ENCODE results near the gene CHST13.

CHST13 gene

DNA sequence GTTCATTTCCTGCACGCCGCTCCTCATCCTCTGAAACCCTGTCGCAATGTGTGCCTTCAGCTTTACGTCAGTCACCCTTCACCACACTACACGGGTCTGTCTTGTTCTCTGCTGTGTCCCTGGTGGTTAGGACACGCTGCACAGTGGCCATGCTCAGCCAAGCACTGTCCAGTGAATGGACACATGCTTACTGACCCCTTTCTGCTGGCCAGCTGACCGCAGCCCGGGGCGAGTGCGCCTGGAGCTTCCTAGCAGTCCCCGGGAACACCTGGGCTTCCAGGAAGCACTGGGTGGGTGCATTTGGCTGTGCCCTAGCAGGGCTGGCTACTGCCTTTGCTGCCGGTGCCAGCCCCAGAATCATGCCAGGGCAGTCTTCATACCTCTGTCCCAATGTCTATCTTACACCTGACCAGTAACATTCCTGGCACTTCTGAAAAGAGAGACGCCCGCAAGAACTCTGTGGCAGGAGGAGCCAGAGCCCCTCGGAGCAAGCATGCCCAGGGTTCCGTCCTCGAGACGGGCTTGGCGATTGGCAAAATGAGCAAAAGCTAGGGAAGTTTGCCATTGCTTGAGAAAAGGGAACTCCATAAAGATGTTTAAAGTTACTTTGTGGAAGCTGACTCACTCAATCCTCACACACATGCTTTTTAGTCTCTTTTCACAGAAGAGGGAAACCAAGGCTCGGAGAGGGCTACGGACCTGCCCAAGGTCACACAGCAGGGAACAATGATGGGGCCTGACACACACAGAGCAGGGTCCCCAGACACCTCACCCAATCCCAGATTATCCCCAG lies 32.5 kb upstream of the CHST13 start:
- TF ChIP-seq FOXP2 (optimal IDR thresholded peaks at IDR 0.05; ENCODE audit: borderline replicate concordance, extremely low read depth, extremely low read length, insufficient read depth) (no peak), SIN3A (IDR thresholded peaks at IDR 0.05; ENCODE audit: borderline replicate concordance, insufficient read depth, low read length) (no peak)
- TF ChIP-seq, protein P1, sequence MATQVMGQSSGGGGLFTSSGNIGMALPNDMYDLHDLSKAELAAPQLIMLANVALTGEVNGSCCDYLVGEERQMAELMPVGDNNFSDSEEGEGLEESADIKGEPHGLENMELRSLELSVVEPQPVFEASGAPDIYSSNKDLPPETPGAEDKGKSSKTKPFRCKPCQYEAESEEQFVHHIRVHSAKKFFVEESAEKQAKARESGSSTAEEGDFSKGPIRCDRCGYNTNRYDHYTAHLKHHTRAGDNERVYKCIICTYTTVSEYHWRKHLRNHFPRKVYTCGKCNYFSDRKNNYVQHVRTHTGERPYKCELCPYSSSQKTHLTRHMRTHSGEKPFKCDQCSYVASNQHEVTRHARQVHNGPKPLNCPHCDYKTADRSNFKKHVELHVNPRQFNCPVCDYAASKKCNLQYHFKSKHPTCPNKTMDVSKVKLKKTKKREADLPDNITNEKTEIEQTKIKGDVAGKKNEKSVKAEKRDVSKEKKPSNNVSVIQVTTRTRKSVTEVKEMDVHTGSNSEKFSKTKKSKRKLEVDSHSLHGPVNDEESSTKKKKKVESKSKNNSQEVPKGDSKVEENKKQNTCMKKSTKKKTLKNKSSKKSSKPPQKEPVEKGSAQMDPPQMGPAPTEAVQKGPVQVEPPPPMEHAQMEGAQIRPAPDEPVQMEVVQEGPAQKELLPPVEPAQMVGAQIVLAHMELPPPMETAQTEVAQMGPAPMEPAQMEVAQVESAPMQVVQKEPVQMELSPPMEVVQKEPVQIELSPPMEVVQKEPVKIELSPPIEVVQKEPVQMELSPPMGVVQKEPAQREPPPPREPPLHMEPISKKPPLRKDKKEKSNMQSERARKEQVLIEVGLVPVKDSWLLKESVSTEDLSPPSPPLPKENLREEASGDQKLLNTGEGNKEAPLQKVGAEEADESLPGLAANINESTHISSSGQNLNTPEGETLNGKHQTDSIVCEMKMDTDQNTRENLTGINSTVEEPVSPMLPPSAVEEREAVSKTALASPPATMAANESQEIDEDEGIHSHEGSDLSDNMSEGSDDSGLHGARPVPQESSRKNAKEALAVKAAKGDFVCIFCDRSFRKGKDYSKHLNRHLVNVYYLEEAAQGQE (IDR thresholded peaks at IDR 0.05; ENCODE audit: insufficient read depth in 1 of 2, low read depth in 2 of 2, low read length in 2 of 2) = no peak

DNA sequence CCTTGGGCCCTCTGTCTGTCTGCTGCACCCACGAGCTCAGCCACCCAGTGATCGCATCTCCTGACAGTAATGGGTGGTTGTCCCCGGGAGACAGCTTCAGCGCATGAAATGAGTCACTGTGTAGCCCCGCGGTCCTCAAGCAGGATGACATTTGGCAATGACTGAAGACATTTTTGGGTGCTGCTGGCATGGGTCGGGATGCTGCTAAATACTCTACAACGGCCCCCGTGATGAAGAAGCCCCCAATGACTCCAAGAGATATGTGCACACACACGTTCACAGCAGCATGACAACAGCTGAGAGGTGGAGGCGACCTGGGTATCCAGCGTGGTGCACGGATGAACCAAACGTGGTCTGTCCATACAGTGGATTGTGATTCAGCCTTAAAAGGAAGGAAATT lies 30.9 kb upstream of the CHST13 start:
- TF ChIP-seq POLR2AphosphoS5 (IDR thresholded peaks at IDR 0.05; ENCODE audit: low read depth, low read length) (no peak), FOXP2 (optimal IDR thresholded peaks at IDR 0.05; ENCODE audit: borderline replicate concordance, extremely low read depth, extremely low read length, insufficient read depth) (no peak), TAF1 (IDR thresholded peaks at IDR 0.05; ENCODE audit: borderline replicate concordance, insufficient read depth, low read length) (no peak), SIN3A (IDR thresholded peaks at IDR 0.05; ENCODE audit: borderline replicate concordance, insufficient read depth, low read length) (no peak)
- TF ChIP-seq, protein P1 (IDR thresholded peaks at IDR 0.05; ENCODE audit: insufficient read depth in 1 of 2, low read depth in 2 of 2, low read length in 2 of 2) = no peak

DNA sequence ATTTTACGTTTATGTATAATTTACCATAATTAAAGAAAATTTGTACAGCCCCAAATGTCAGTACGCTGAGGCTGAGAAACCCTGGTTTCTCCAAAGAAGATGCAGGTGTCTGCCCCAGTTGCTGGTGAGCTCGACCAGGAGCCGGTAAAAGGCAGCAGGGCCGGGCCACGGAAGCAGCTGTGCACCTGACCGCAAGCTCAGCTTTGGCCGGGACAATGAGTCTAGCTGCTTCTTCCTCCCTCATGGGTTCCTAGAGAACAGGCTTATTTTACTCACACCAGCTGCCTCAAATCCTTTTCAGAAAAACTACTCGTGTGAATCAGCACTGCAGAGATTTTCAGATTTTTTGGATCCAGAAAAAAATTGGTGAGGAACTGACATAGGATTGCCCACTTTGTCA lies 30.2 kb upstream of the CHST13 start:
- TF ChIP-seq SIN3A (IDR thresholded peaks at IDR 0.05; ENCODE audit: borderline replicate concordance, insufficient read depth, low read length) (no peak), POLR2AphosphoS5 (IDR thresholded peaks at IDR 0.05; ENCODE audit: low read depth, low read length) (no peak), FOXP2 (optimal IDR thresholded peaks at IDR 0.05; ENCODE audit: borderline replicate concordance, extremely low read depth, extremely low read length, insufficient read depth) (no peak), TAF1 (IDR thresholded peaks at IDR 0.05; ENCODE audit: borderline replicate concordance, insufficient read depth, low read length) (no peak)
- TF ChIP-seq, protein P1 (IDR thresholded peaks at IDR 0.05; ENCODE audit: insufficient read depth in 1 of 2, low read depth in 2 of 2, low read length in 2 of 2) = no peak

DNA sequence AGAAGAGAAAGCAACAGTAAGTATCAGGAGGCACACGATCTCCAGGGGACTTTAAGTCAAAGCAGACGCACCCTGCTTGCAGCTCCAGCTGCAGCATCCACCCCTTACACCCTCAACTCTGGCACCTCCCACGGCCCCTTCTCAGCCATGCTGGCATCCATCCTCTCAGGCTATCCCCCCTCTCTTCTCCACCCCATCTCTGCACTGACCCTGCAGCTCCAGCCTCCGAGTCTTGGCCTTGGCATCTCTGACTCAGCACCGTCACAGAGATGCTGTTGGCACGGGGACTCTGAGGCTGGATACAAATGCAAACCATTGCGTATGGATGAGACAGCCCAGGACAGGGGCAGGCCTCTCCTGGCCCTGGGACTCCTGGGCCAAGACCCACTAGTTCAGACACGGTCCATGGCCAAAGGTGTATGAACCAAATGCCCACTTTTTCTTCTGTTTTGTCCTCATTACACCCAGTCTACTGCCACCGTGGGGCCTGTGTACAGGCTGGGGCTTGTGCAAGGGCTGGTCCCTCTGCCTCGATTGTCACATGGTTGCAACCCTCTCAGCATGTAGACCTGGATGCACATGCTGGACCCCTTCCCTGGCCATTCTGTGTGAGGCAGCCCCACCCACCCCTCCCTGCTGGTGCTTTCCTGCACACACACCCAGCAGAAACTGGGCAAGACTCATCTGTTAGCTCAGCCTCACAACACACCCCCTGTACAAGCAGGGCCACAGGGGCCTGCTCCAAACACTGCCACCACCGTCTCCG lies 29.6 kb upstream of the CHST13 start:
- TF ChIP-seq, protein P1 (IDR thresholded peaks at IDR 0.05; ENCODE audit: insufficient read depth in 1 of 2, low read depth in 2 of 2, low read length in 2 of 2) = no peak
- no peak for TF ChIP-seq TAF1 (IDR thresholded peaks at IDR 0.05; ENCODE audit: borderline replicate concordance, insufficient read depth, low read length)
- no peak for TF ChIP-seq SIN3A (IDR thresholded peaks at IDR 0.05; ENCODE audit: borderline replicate concordance, insufficient read depth, low read length)
- no peak for TF ChIP-seq POLR2AphosphoS5 (IDR thresholded peaks at IDR 0.05; ENCODE audit: low read depth, low read length)
- no peak for TF ChIP-seq FOXP2 (optimal IDR thresholded peaks at IDR 0.05; ENCODE audit: borderline replicate concordance, extremely low read depth, extremely low read length, insufficient read depth)
